HT1080 (cell line): ENCODE results near the gene MAPK12. TPM values are rescaled to one million over a fixed set of nuclear protein-coding genes. Genes with fewer than 3 reads are reported as not detected.
A peak's percentile ranks its signal among the peaks of the same experiment; 100 is the strongest.

Experiments
- DNase-seq: peaks from one replicate; pipeline ENCODE4 v3.0.0-alpha.2; 2015; ENCODE audit warnings: low read depth
- total RNA-seq: library from RNA; depleted of rRNA; stranded (reverse); fragments of >200 nt; shearing (Covaris generic); gene quantifications from 2 replicates; pipeline ENCODE4 v1.2.3, GENCODE V29; 2014

The MAPK12 gene
- total RNA-seq, 1 experiment from 2014 or later = 50.6 TPM

- no peak for DNase-seq
Measured at GRCh38 chr22:50269573-50269969, 8.1 kb upstream of the MAPK12 start.

- DNase-seq = no peak
Measured at GRCh38 chr22:50268655-50269113, 7.2 kb upstream of the MAPK12 start.

GRCh38 chr22:50267591-50268390, 6.3 kb upstream of the MAPK12 start:
- no peak for DNase-seq

GRCh38 chr22:50266994-50267393, 5.5 kb upstream of the MAPK12 start:
- DNase-seq = no peak

- DNase-seq = no peak
Measured at GRCh38 chr22:50264946-50265669, 3.6 kb upstream of the MAPK12 start.

- no peak for DNase-seq
Measured at GRCh38 chr22:50264104-50264745, 2.7 kb upstream of the MAPK12 start.

- no peak for DNase-seq
Measured at GRCh38 chr22:50262973-50263617, 1.6 kb upstream of the MAPK12 start.

GRCh38 chr22:50262460-50262911, 1.0 kb upstream of the MAPK12 start:
- peak; percentile 44 for DNase-seq

GRCh38 chr22:50260801-50261614, 475 bp downstream of the MAPK12 start:
- DNase-seq = peak; percentile 42

- DNase-seq = no peak
Measured at GRCh38 chr22:50260434-50260800, 1.1 kb downstream of the MAPK12 start.

GRCh38 chr22:50259302-50259701, 2.2 kb downstream of the MAPK12 start:
- DNase-seq = no peak

- no peak for DNase-seq
Measured at GRCh38 chr22:50258361-50259292, 2.9 kb downstream of the MAPK12 start.

- no peak for DNase-seq
Measured at GRCh38 chr22:50257451-50258360, 3.8 kb downstream of the MAPK12 start.

- no peak for DNase-seq
Measured at GRCh38 chr22:50257041-50257440, 4.4 kb downstream of the MAPK12 start.

GRCh38 chr22:50256258-50256862, 5.1 kb downstream of the MAPK12 start:
- no peak for DNase-seq

- no peak for DNase-seq
Measured at GRCh38 chr22:50255607-50256006, 5.9 kb downstream of the MAPK12 start.

GRCh38 chr22:50255099-50255498, 6.4 kb downstream of the MAPK12 start:
- no peak for DNase-seq

GRCh38 chr22:50253941-50254340, 7.5 kb downstream of the MAPK12 start:
- DNase-seq = no peak
